HG02571 (cell line): Measurements from ENCODE around the gene ODAD2.
"Not testable (repeated sequence)": the region's sequence is repeated elsewhere in the genome, so short reads cannot be mapped to it uniquely, and the experiment has no call there.

Experiments
- ATAC-seq: cut with Tn5 transposase; IDR thresholded peaks from one replicate; pipeline ENCODE4 v1.9.1; 2021; ENCODE audit warnings: mild to moderate bottlenecking, moderate library complexity; ENCODE audit not compliant: unreplicated experiment

The ODAD2 gene

DNA sequence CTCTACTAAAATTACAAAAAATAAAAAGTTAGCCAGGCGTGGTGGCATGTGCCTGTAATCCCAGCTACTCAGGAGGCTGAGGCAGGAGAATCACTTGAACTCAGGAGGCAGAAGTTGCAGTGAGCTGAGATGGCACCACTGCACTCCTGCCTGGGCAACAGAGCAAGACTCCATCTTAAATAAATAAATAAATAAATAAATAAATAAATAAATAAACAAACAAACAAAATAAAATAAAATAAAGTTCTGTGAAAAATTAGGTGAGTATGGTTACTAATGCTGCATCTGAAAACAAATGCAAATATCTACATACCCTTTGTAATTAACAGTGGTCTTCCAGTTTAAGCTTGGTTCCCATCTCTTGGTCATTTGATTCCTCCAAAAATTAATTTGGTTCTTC lies 28.1 kb downstream of the ODAD2 start:
- ATAC-seq = not testable (repeated sequence)

DNA sequence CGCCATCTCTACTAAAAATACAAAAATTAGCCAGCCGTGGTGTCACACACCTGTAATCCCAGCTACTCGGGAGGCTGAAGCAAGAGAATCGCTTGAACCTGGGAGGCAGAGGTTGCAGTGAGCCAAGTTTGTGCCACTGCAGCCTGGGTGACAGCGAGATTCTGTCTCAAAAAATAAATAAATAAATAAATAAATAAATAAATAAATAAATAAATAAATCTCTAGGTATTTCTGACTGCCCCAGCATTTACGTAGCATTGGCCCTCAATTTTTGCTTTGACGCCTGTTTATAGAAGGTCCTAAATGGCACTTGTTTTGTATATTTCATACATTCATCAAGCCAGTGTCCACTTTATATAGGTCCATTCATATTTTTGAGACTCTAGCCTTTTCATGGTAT lies 28.9 kb downstream of the ODAD2 start:
- not testable (repeated sequence) for ATAC-seq

DNA sequence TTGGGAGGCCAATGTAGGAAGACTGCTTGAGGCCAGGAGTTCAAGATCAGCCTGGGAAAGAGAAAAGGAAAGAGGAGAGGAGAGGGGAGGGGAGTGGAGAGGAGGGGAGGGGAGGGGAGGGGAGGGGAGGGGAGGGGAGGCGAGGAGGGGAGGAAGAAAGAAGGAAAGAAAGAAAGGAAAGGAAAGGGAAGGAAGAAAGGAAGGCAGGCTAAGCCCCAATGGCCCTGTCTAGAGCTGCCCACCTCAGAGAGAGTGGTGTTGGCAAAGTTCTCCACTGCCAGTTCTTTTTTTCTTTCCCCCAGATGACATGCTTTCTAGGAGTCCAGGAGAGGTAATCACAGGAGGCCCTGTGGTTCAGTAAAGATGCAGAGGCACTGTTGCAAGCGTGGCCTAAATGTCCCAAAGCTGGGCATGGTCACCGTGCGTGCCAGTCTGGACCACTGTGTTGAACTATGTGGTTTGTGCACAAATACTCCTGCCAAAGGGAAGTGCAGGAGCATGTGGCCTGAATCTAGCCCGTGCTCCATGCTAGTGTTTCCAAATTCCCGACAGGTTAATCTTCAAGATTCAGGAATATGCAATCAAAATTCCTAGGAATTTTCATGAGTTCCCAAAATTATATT lies 39.7 kb downstream of the ODAD2 start:
- ATAC-seq = no peak

DNA sequence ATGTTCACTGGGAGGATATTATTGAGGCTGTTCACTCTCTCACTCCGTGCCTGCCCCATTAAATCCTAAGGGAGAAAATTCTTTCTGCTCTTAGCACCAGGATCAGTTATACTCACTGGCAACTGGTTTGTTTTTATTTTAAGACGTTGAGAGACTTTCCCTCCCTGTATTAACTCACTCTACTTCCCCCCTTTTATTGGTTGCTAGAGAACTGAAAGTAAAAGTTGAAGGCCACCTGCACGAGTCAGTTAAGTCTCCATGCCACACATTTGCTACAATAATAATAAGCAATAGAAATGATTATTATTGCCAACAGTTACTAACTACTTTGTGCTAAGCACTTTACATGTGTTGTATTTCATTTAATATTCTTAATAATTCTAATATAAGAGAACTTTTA lies 40.5 kb downstream of the ODAD2 start:
- peak; percentile 76 for ATAC-seq

DNA sequence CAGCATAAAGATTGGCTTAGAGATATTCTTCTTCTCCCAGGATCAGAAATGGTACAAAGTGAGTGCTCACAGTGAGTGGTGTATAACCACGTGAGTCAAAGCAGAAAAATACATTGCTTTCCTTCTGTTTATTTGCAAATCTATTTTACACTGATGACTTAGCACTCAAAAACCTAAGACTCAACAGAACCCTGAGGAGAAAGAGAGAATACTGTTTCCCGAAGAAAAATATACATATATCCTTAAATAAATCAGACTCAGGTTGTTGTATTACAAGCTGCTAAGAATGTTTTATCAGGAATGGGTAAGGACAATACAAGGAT lies 48.7 kb downstream of the ODAD2 start:
- no peak for ATAC-seq

DNA sequence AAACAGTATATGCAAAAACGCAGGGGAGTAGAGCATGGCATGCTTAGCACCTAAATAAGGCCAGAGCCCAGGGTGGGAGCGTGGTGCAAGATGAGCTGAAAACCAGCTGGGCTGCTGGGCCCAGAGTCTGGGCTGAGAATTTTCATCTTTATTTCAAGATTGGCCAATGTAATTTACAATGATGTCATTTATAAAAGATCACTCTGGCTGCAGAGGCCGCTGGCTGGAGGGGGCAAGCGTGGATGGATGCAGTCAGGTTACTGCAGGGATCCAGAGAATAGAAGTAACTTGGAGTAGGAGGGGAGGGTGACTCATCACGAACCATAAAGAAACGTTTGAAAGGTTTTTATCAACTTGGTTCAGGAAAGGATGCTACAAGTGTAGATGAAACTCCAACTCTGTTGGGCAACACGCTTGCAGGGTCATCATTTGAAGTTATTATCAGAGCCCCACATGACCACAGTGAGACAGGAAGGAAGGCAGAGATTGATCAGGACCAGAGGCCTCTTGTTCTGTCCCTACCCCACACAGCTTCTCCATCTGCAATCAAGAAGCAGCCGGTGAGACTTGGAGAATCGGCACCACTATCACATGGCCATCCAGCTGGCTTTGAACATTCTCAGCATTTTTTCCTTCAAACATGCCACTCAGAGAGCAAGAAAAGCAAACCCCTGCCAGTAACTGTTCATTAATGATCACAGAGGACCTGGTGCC lies 49.2 kb downstream of the ODAD2 start:
- ATAC-seq = no peak

DNA sequence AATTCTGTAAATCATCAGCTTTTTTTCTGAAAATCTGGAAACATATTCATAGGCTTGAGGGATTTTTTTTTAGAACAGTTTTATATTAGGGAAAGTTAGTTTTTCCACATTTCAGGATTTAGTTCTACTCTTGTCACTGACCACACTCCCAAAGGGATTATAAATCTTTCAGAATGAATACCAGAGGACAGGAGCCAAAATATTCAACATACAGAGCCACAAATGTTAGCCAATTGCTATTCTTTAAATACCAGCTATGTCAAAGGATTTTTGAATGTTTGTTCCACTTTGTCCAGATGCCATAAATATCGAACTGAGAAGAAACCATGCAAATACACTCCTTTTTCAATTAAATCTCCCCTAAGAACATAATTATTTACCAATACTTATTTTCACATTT lies 50.7 kb downstream of the ODAD2 start:
- no peak for ATAC-seq

DNA sequence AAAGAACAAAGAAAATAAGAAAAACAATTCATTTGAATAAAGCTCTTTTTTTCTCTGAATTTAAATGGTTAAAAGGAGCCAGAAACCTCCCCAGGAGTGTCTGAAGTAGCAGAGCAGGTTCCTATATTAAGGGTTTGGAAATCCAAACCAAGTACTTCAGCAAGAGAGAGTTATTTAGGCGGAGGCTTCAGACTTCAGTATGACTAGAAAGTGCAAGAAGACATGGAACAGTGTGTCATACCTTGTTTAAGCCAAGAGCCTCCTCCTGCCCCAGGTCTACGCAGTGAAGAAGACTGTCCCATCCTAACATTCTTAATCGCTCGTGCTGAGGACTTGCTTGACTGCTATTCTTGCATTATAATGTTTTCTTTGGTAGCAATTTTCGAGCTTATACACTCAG lies 51.3 kb downstream of the ODAD2 start:
- ATAC-seq = no peak

DNA sequence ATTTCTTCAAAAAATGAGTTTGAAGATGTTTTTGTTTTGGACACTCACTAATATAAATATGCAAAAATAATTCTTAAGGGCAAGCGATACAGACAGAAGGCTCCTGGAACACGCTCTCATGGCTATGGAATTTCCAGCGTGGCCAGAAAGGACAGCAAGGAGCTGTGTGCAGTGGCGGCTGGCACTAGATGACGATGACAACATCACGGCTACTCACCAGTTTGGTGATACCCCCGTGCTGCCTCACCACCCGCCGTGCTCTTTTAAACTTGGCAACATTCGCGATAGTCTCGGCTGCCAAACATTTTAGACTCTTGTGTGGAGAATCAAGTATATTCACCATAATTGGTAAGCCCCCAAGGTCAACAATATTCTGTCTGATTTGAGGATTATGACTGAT lies 54.9 kb downstream of the ODAD2 start:
- no peak for ATAC-seq

DNA sequence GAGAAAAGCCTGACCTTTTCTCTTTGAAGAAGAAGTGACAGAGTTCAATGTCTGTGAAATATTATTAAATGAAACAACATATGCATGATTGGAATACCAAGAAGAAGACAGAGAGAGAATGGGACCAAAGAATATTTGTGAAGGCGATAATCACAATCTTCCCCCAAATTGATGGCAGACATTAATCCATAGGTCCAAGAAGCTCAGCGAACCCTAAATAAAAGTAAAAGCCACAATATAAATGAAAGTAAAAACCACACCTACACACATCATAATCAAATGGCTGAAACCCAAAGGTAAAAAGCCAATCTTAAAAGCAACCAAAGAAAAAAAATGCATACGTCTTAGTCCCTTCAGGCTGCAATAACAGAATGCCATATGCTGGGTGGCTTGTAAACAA lies 84.0 kb downstream of the ODAD2 start:
- no peak for ATAC-seq

DNA sequence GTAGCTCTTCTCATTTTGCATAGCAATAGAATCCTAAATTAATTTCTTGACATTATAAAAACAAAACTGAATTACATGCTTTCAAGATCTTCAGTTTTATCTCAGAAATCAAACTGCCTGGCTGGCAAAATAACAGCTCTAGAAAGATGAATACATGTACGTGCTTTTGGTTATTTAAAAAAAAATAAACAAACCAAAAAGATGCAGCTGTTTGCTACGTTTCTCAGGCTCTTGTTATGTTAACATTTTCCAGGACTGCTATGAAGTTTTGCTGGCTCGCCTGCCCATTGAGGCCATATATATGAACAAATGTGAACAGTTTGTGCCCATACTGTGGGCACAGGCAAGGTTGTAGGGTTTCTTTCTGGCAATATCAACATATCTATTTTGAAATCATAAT lies 86.6 kb downstream of the ODAD2 start:
- ATAC-seq = no peak

DNA sequence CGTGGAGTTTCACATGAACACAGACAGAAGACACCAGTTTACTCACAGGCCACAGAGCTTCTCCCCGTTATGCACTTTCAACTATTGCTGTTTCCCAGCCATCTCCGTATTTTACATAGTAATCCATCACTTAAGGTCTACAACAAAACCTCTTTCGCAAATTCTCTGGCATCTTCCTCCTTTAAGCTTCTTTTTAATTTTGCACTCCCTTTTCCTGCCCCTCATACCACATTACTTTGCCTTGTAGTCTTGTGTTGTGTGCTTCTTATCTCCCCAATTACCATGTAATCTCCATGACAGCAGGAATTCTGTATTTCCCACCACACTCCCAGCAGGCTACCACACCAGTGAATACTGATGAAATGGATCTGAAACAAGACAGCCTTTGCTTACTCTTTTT lies 87.3 kb downstream of the ODAD2 start:
- no peak for ATAC-seq

DNA sequence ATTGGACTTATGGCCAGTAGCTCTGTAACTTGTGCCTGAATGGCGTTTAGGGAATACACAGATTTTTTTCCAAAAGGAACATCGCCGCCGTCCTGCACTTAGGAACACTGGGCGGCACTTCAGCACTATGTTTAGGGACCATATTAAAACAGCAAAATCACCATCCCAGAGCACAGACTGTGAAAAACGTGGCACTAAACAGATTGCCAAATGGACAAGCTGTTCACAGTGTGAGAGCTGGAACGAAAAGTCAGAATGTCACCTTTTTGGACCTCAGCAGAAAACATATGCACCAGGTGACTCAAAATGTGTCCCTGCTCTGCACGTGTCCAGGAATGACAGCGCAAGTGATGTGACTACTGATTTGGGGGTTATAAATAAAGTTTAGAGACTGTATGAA lies 87.9 kb downstream of the ODAD2 start:
- no peak for ATAC-seq

DNA sequence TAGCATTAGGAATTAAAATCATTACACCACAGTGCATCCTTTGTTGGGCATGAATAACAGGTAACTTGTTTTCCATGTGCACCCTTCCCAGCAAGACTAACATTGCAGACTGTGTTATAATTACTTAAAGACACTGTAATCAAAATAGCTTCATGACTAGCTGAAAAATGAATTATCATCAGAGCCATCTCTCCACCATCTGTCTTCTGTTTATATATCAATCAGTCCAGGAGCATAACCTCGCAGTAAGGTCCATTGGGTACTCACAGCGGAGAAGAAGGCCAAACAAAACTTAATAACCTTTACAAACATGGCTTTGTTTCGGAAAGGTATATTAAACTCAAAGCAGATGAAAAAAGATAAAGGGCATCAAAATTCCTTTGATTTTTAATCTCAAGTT lies 90.6 kb downstream of the ODAD2 start:
- no peak for ATAC-seq

DNA sequence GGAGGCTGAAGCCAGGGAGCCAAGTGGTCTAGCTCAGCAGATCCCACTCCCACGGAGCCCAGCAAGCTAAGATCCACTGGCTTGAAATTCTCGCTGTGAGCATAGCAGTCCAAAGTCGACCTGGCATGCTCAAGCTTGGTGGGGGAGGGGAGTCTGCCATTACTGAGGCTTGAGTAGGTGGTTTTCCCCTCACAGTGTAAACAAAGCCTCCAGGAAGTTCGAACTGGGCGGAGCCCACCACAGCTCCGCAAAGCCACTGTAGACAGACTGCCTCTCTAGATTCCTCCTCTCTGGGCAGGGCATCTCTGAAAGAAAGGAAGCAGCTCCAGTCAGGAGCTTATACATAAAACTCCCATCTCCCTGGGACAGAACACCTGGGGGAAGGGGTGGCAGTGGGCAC lies 99.4 kb downstream of the ODAD2 start:
- not testable (repeated sequence) for ATAC-seq

DNA sequence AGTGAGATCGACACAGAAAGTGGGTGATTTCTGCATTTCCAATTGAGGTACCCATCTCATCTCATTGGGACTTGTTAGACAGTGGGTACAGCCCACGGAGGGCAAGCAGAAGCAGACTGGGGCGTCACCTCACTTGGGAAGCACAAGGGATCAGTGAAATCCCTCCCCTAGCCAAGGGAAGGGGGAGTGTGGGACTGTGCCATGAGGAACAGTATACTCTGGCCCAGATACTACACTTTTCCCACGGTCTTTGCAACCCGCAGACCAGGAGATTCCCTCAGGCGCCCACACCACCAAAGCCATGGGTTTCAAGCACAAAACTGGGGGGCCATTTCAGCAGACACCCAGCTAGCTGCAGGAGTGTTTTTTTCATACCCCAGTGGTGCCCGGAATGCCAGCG lies 99.8 kb downstream of the ODAD2 start:
- no peak for ATAC-seq

DNA sequence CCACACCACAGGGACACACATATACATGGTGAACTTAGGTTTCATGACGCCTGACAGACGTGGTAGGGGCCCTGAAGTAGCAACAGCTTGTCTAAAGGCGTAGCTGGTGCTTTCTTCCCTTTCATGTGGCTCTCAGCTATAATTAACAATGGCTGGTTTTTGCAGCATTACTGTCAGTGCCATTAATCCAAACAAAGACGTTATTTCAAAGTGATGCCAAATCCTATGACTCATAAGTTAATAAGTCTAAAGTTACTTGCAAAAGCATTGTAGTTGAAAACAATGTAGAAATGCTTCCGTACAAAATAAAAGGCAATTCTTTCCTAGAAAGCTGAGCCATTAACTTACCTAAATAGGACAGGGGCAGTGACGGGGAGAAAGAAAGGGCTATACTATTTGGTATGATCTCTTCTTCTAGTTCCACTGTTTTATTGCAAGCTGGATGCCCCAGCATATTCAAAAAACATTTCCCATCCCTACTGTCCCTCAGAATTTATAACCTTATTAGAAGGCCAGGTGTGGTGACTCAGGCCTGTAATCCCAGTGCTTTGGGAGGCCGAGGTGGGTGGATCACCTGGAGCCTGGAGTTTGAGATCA lies 105.4 kb downstream of the ODAD2 start:
- ATAC-seq = no peak

DNA sequence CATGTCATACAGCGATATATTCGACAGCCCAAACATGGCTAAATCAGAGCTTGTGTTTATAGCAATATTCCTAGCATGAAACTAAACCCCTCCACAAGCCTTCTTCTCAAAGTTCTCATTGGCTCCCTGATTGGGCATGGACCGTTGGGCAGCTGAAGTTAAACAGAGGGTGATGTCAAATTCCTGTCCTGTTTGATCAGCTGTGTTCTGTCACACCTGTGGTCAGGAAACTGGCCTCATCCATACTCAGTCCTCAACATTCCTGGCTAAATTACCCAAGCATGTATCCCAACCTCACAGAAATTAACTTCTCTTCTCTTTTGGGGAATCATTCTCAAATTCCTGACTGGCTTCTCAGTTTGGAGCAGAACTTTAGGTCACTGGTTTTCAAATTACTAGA lies 107.9 kb downstream of the ODAD2 start:
- ATAC-seq = no peak

DNA sequence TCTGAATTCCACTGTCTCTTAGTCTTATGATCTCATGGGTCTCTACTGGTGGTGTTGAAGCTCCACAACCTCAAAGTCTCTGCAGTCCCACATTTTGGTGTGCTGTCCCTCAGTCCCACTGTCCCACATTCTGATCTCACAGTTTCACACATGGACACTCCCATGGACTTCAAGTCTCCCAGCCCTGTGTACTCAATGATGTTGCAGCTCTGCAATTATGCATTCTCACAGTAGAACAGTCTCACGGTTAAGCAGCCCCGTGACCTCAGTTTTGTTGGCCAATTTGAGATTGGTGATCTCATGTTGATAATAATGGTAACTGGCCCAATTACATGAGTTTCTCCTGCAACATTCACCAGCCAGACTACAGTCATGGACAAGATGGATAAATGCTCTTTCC lies 109.4 kb downstream of the ODAD2 start:
- ATAC-seq = no peak

DNA sequence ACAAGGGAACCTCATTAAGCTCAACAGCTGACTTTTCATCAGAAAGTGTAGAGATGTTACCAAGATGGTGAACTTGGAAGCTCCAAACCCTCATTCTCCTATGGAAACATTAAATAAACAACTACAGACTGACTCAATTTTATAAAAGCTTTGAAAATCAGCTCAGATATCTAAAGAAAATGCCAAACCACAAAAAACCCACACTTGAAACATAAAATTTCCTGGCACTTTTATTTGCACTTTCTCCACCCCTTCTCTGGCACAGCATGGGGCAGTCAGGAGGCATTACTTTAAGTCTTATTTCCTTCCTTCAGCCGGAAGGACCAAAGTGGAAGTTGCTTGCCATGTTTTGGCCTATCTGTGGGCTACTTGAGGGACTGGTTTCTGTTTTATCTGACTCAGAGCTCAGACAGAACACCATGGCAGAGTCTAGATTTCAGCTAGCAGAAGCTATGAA lies 114.7 kb downstream of the ODAD2 start:
- ATAC-seq = no peak

DNA sequence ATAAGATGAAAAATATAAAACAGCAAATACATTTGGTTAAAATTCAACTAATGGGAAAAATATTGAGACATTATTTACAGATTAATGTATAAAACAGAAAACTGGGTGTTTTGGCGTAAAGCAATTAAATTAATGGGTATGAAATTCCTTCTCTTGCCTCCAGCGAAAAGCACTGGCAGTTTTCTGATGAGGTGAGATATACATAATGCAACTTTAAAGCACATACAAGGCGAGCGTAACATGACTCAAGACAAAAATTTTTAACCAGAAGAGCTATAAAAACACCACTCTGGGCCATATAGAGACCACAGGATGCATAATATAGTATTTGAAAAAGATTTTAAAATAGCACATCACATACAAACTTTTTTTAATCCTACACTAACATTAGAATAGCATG lies 120.6 kb downstream of the ODAD2 start:
- no peak for ATAC-seq

DNA sequence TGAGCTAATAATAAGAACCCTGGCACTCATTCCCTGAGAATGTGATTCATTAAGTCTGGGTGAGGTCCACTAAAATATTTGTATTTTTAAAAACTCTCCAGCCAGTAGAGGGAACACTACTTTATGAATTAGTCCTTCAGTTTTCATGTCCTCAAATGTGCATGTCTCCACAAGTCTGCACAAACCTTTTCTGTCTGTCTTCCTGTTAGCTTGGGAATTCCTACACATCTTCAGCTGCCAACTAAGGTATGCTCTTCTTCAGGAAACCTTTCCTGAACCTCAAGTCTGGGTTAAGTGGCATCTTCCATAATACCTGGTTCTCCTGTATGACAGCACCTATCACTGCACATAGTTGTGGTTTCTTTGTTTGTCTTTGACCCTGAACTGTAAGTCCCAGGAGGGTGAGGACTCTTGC lies 133.7 kb downstream of the ODAD2 start:
- ATAC-seq = no peak

DNA sequence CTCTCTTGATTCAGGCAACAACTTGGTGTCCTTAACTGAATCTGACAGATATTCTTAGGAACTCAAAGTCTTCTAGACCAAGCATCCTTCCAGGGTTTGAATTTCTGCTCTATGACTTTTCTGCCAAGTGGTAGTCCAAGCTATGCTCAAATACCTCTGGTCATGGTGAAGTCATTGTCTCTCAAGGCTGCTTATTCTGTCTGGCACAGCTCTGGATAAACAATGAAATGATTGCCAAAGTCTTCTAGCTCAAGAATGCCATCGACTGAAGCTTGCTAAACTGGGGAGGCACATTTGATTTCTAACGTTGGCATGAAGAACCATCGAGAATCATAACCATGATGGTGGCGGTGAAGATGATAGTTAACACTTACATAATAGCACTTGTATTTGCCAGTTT lies 137.1 kb downstream of the ODAD2 start:
- no peak for ATAC-seq
